AG08396 (cell line): ENCODE data around the gene CELF2.

Experiments used
- DNase-seq: peaks from one replicate; pipeline ENCODE4 v3.0.0; 2012; ENCODE audit warnings: low spot score, mixed read lengths

CELF2 gene

GRCh38 chr10:11224792-11225416 lies 207.2 kb downstream of the CELF2 start:
- DNase-seq = no peak

- no peak for DNase-seq
Observed at GRCh38 chr10:11225935-11226334, 208.3 kb downstream of the CELF2 start.

GRCh38 chr10:11227103-11227502 lies 209.4 kb downstream of the CELF2 start:
- no peak for DNase-seq

- no peak for DNase-seq
Observed at GRCh38 chr10:11229893-11230292, 212.2 kb downstream of the CELF2 start.

GRCh38 chr10:11230498-11231167 lies 213.0 kb downstream of the CELF2 start:
- DNase-seq = no peak

- DNase-seq = no peak
Observed at GRCh38 chr10:11231285-11231684, 213.6 kb downstream of the CELF2 start.

GRCh38 chr10:11232222-11232961 lies 214.7 kb downstream of the CELF2 start:
- DNase-seq = no peak

- DNase-seq = no peak
Observed at GRCh38 chr10:11234857-11235531, 217.3 kb downstream of the CELF2 start.

GRCh38 chr10:11235771-11236170 lies 218.1 kb downstream of the CELF2 start:
- DNase-seq = no peak

- DNase-seq = no peak
Observed at GRCh38 chr10:11236234-11236633, 218.6 kb downstream of the CELF2 start.

- DNase-seq = no peak
Observed at GRCh38 chr10:11237571-11237970, 219.9 kb downstream of the CELF2 start.

GRCh38 chr10:11238893-11239292 lies 221.2 kb downstream of the CELF2 start:
- DNase-seq = no peak

GRCh38 chr10:11240641-11241040 lies 223.0 kb downstream of the CELF2 start:
- no peak for DNase-seq

GRCh38 chr10:11242443-11243387 lies 225.0 kb downstream of the CELF2 start:
- DNase-seq = peak; percentile 7

- no peak for DNase-seq
Observed at GRCh38 chr10:11243425-11244222, 226.0 kb downstream of the CELF2 start.

GRCh38 chr10:11245095-11245479 lies 227.4 kb downstream of the CELF2 start:
- DNase-seq = no peak

GRCh38 chr10:11245510-11245909 lies 227.8 kb downstream of the CELF2 start:
- DNase-seq = no peak

GRCh38 chr10:11245981-11246590 lies 228.4 kb downstream of the CELF2 start:
- DNase-seq = no peak

GRCh38 chr10:11246752-11247467 lies 229.2 kb downstream of the CELF2 start:
- DNase-seq = no peak
